Endothelial cell (in vitro differentiated cells): ENCODE data around the gene CLCF1. TPM values are rescaled to one million over a fixed set of nuclear protein-coding genes. Genes with fewer than 3 reads are reported as not detected.
A peak's percentile ranks its signal among the peaks of the same experiment; 100 is the strongest.
"Not testable (repeated sequence)": the region's sequence is repeated elsewhere in the genome, so short reads cannot be mapped to it uniquely, and the experiment has no call there.

ENCODE experiments used
- DNase-seq: peaks from one replicate; pipeline ENCODE4 v3.0.0; 2021; ENCODE audit warnings: low spot score
- H3K27ac Mint-ChIP-seq: one replicate; pipeline ENCODE4 v1.8.0; 2021; ENCODE audit warnings: mixed read lengths, inconsistent platforms; ENCODE audit not compliant: unreplicated experiment
- H3K27me3 Mint-ChIP-seq: one replicate; pipeline ENCODE4 v1.8.0; 2021; ENCODE audit warnings: mild to moderate bottlenecking, moderate library complexity, mixed read lengths, inconsistent platforms; ENCODE audit not compliant: unreplicated experiment
- H3K36me3 Mint-ChIP-seq: one replicate; pipeline ENCODE4 v1.8.0; 2021; ENCODE audit warnings: mild to moderate bottlenecking, low read depth, mixed read lengths, inconsistent platforms; ENCODE audit not compliant: unreplicated experiment
- H3K4me1 Mint-ChIP-seq: one replicate; pipeline ENCODE4 v1.8.0; 2021; ENCODE audit warnings: mild to moderate bottlenecking, mixed read lengths, inconsistent platforms; ENCODE audit not compliant: unreplicated experiment
- H3K4me3 Mint-ChIP-seq: one replicate; pipeline ENCODE4 v1.8.0; 2021; ENCODE audit warnings: mild to moderate bottlenecking, mixed read lengths, inconsistent platforms; ENCODE audit not compliant: unreplicated experiment
- H3K9me3 Mint-ChIP-seq: one replicate; pipeline ENCODE4 v1.8.0; 2021; ENCODE audit warnings: mixed read lengths, inconsistent platforms; ENCODE audit not compliant: unreplicated experiment
- CTCF ChIP-seq: fragments of 200-600 bp; sonication (generic); IDR thresholded peaks from one replicate; pipeline ENCODE4 v1.5.0; 2021; ENCODE audit warnings: antibody characterized with exemption; ENCODE audit not compliant: unreplicated experiment
- total RNA-seq: library from RNA; stranded (reverse); fragmentation: NEBNext Ultra II Directional; extraction: Animal tissue kit (Norgen Biotek cat#: 25700); gene quantifications from one replicate; pipeline ENCODE4 v1.2.1, GENCODE V29; 2021; ENCODE audit not compliant: unreplicated experiment

CLCF1 gene
- total RNA-seq, 1 donor from 2014 or later, result 12.6 TPM

GRCh38 chr11:67405688-67406339, 32.4 kb upstream of the CLCF1 start:
- Mint-ChIP-seq H3K4me1 (peaks cover 28% of the 10 kb centered on the region), H3K36me3 (peaks cover 4% of the 10 kb centered on the region), H3K4me3 (no peak overlapping the region), H3K27me3 (peaks cover 6% of the 10 kb centered on the region), H3K27ac (no peak overlapping the region), H3K9me3 (no peaks in the 10 kb centered on the region)
- DNase-seq, result no peak
- TF ChIP-seq CTCF, result no peak

DNA sequence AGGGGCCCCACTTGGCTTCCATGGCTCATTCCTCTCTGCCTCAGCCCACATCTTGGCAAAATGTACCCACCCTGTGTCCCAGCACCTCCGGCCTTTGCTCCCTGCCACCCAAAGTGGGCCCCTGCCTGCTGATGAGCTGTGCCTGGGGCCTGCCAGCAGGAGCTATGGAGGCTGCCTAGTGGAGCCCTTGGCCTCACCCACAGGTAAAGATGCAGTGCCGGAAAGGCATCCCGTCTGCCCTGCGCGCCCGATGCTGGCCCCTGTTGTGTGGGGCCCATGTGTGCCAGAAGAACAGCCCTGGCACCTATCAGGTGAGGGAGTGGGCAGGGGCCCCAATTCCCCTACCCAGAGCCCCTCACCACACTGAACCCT, 31.8 kb upstream of the CLCF1 start:
- TF ChIP-seq CTCF, result no peak
- Mint-ChIP-seq H3K4me3 (no peak overlapping the region), H3K27me3 (peaks cover 9% of the 10 kb centered on the region), H3K9me3 (no peaks in the 10 kb centered on the region), H3K27ac (no peak overlapping the region), H3K36me3 (peaks cover 4% of the 10 kb centered on the region), H3K4me1 (peaks cover 34% of the 10 kb centered on the region)
- DNase-seq, result no peak

- peak overlapping the region; percentile 48 for H3K4me3 Mint-ChIP-seq
- H3K27me3 Mint-ChIP-seq, result peaks cover 9% of the 10 kb centered on the region
- peaks cover 4% of the 10 kb centered on the region for H3K36me3 Mint-ChIP-seq
- no peak for TF ChIP-seq CTCF
- H3K9me3 Mint-ChIP-seq, result no peaks in the 10 kb centered on the region
- H3K4me1 Mint-ChIP-seq, result peaks cover 33% of the 10 kb centered on the region
- peak overlapping the region; percentile 76 for H3K27ac Mint-ChIP-seq
- DNase-seq, result no peak
These were observed 31.3 kb upstream of the CLCF1 start for GRCh38 chr11:67404515-67405195.

DNA sequence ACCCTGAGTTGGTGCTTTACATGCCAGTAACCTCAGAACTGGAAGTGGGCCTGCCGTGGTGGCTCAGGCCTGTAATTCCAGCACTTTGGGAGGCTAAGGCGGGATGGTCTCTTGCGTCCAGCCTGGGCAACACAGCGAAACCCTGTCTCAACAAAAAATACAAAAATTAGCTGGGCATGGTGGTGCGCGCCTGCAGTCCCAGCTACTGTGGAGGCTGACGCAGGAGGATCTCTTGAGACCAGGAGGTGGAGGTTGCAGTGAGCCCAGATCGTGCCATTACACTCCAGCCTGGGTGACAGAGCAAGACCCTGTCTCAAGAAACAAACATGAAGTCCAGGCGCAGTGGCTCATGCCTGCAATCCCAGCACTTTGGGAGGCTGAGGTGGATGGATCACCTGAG, 29.7 kb upstream of the CLCF1 start:
- H3K36me3 Mint-ChIP-seq, DNase-seq, H3K9me3 Mint-ChIP-seq, H3K4me3 Mint-ChIP-seq: not testable (repeated sequence)
- peaks cover 10% of the 10 kb centered on the region for H3K27me3 Mint-ChIP-seq
- peak overlapping the region; percentile 64 for H3K27ac Mint-ChIP-seq
- peaks cover 30% of the 10 kb centered on the region for H3K4me1 Mint-ChIP-seq

DNA sequence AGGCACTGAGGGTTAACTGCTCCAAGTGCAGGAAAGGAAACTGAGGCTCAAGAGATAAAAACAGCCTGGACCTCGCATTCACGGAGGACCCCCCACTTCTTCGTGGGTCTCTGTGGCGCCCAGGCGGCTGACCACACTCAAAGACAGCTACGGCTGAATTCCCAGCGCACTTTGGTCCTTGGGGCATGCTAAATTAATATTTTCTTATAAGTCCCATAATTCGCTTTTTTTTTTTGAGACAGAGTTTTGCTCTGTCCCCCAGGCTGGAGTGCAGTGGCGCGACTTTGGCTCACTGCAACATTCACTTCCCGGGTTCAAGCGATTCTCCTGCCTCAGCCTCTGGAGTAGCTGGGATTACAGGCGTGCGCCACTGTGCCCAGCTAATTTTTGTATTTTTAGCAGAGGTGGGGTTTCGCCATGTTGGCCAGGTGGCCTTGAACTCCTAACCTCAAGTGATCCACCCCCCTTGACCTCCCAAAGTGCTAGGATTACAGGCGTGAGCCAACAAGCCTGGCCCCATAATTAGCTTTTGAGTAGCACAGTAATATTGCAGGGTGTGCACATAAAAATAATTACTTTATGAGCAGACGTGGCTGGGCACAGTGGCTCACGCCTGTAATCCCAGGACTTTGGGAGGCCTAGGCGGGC, 28.9 kb upstream of the CLCF1 start:
- DNase-seq, result not testable (repeated sequence)

More for the DNA sequence above, 28.9 kb upstream of the CLCF1 start:
- Mint-ChIP-seq H3K4me1 (peaks cover 36% of the 10 kb centered on the region), H3K4me3 (peak overlapping the region; percentile 31), H3K36me3 (peaks cover 12% of the 10 kb centered on the region), H3K27me3 (peaks cover 12% of the 10 kb centered on the region), H3K27ac (peak overlapping the region; percentile 89)
- not testable (repeated sequence) for H3K9me3 Mint-ChIP-seq
